HepG2 (cell line): ENCODE data around the gene ARFGAP2. TPM values are rescaled to one million over a fixed set of nuclear protein-coding genes. Genes with fewer than 3 reads are reported as not detected.

Experiments
- ATAC-seq: fragments of 200-7000 bp; cut with Tn5 transposase; 3 replicates; pipeline ENCODE4 v1.9.1; 2020; ENCODE audit warnings: mild to moderate bottlenecking, moderate library complexity
- Bru-seq: library from RNA; stranded (reverse); fragments of 400-500 nt; gene quantifications from one replicate; lab custom pipeline; 2021; lab: Mats Ljungman, UMichigan
- BruChase-seq, 2 experiments: library from RNA; stranded (reverse); fragments of 400-500 nt; gene quantifications; one replicate each; lab custom pipeline; 2021; lab: Mats Ljungman, UMichigan
- BruUV-seq: library from RNA; stranded (reverse); fragments of 400-500 nt; replicated peaks from 2 replicates; lab custom pipeline; 2021; lab: Mats Ljungman, UMichigan
- CTCF ChIA-PET: fragments of 300-600 bp; formaldehyde crosslinking; extraction: SDS; loops from one replicate; lab custom pipeline; 2021; ENCODE audit warnings: low total read pairs, inconsistent platforms, low intra/inter-chr PET ratio; lab: Yijun Ruan, JAX
- POLR2A ChIA-PET: fragments of 350-600 bp; sonication (Branson Sonifier 250); formaldehyde crosslinking; loops from one replicate; lab custom pipeline; 2020; ENCODE audit warnings: antibody characterized with exemption, inconsistent platforms; lab: Yijun Ruan, JAX
- DNase-seq: peaks from one replicate; pipeline ENCODE4 v3.0.0-alpha.2; 2015; ENCODE audit warnings: low spot score
- FAIRE-seq: peaks from 3 replicates; lab custom pipeline; 2011; peaks lifted over from hg19 to GRCh38; lab: Jason Lieb, UNC
- H2AFZ ChIP-seq: one replicate; pipeline ENCODE4 v1.6.1; 2011; ENCODE audit warnings: low read length, inconsistent platforms
- H3K27ac ChIP-seq: fragments of 300-600 bp; 3 replicates; pipeline ENCODE4 v1.8.0; 2011; ENCODE audit warnings: mixed run types, mild to moderate bottlenecking, mixed read lengths, low read length, inconsistent platforms; ENCODE audit not compliant: insufficient read depth; ENCODE audit errors: extremely low read length
- H3K27me3 ChIP-seq, 2 experiments: fragments of 200-600 bp in 1 of 2; 2 replicates in 1 of 2; 3 replicates in 1 of 2; pipeline versions ENCODE4 v1.6.0 to v1.8.0; 2011; ENCODE audit warnings: low read length in 2 of 2, mild to moderate bottlenecking in 2 of 2, moderate library complexity in 2 of 2, inconsistent platforms in 1 of 2; ENCODE audit not compliant: insufficient read depth in 2 of 2, control insufficient read depth in 1 of 2
- H3K36me3 ChIP-seq, 2 experiments: fragments of 200-600 bp in 1 of 2; replicated peaks in 1 of 2; 2 replicates in 1 of 2; 3 replicates in 1 of 2; pipeline versions ENCODE4 v1.5.1 to v1.8.0; 2011; ENCODE audit warnings: low read length in 2 of 2, inconsistent platforms in 1 of 2; ENCODE audit not compliant: insufficient read depth in 2 of 2, control insufficient read depth in 1 of 2
- H3K4me1 ChIP-seq: 2 replicates; pipeline ENCODE4 v1.5.1; 2012; ENCODE audit warnings: low read length, inconsistent platforms; ENCODE audit not compliant: insufficient read depth
- H3K4me2 ChIP-seq: 2 replicates; pipeline ENCODE4 v1.6.0; 2011; ENCODE audit warnings: low read depth, low read length, inconsistent platforms
- H3K4me3 ChIP-seq, 3 experiments: fragments of 200-600 bp in 1 of 3; sonication (generic), shearing (Covaris generic) in 1 of 3; replicated peaks in 1 of 3; 2 replicates each; pipeline ENCODE4 v1.5.1; 2011 to 2016; ENCODE audit warnings: low read length in 3 of 3, inconsistent platforms in 2 of 3, low read depth in 2 of 3, mild to moderate bottlenecking in 2 of 3, control low read depth in 1 of 3, mixed read lengths in 1 of 3; ENCODE audit not compliant: insufficient read depth in 1 of 3
- H3K79me2 ChIP-seq: one replicate; pipeline ENCODE4 v1.6.1; 2011; ENCODE audit warnings: low read length, inconsistent platforms; ENCODE audit not compliant: insufficient read depth
- H3K9ac ChIP-seq: 2 replicates; pipeline ENCODE4 v1.6.0; 2011; ENCODE audit warnings: mild to moderate bottlenecking, low read depth, low read length, inconsistent platforms; ENCODE audit not compliant: insufficient read depth
- H3K9me3 ChIP-seq: 2 replicates; pipeline ENCODE4 v1.5.1; 2012; ENCODE audit warnings: mild to moderate bottlenecking, low read length
- H4K20me1 ChIP-seq: 2 replicates; pipeline ENCODE4 v1.6.0; 2011; ENCODE audit warnings: inconsistent platforms, mild to moderate bottlenecking, low read length, moderate library complexity; ENCODE audit not compliant: insufficient read depth
- EED ChIP-seq: sonication (generic); formaldehyde crosslinking; IDR thresholded peaks from 2 replicates; pipeline ENCODE4 v1.5.0; 2020; ENCODE audit warnings: mild to moderate bottlenecking, missing genetic modification reagents
- HNRNPK ChIP-seq: fragments of 200-400 bp; formaldehyde crosslinking; IDR thresholded peaks from 2 replicates; pipeline ENCODE4 v1.6.1; 2018; ENCODE audit warnings: low read length, low read depth, moderate library complexity, mild to moderate bottlenecking; ENCODE audit not compliant: poor library complexity, severe bottlenecking
- NFIC ChIP-seq: IDR thresholded peaks from 2 replicates; pipeline ENCODE4 v1.6.1; 2012; ENCODE audit warnings: mild to moderate bottlenecking, low read length, inconsistent platforms
- TFDP1 ChIP-seq: IDR thresholded peaks from 2 replicates; pipeline ENCODE4 v1.6.1; 2016; ENCODE audit warnings: missing compliant biosample characterization, missing genetic modification reagents, borderline replicate concordance
- UBTF ChIP-seq: sonication (generic); formaldehyde crosslinking; IDR thresholded peaks from 2 replicates; pipeline ENCODE4 v1.4.0; 2020; ENCODE audit warnings: mild to moderate bottlenecking, missing genetic modification reagents
- ZNF33B ChIP-seq: sonication (generic); formaldehyde crosslinking; IDR thresholded peaks from 2 replicates; pipeline ENCODE4 v1.5.1; 2020; ENCODE audit warnings: mild to moderate bottlenecking, missing genetic modification reagents
- ZNF503 ChIP-seq: sonication (generic); formaldehyde crosslinking; IDR thresholded peaks from 2 replicates; pipeline ENCODE4 v1.4.0; 2020; ENCODE audit warnings: missing genetic modification reagents
- ZNF761 ChIP-seq: sonication (generic); formaldehyde crosslinking; conservative IDR thresholded peaks from 2 replicates; pipeline ENCODE4 v1.4.0; 2020; ENCODE audit warnings: mild to moderate bottlenecking, missing genetic modification reagents
- WGBS: methylation state at CpG from one replicate; pipeline ENCODE4 v1.1.6; 2017; ENCODE audit warnings: low lambda C conversion rate; 5-methylcytosine and 5-hydroxymethylcytosine counted together
- in situ Hi-C: cut with HindIII; loops from 2 replicates; pipeline ENCODE4 v1.10.0; 2017; ENCODE audit warnings: low pct_unique_long_range_greater_than_20kb; ENCODE audit not compliant: extremely low pct_ligation_motif_present
- intact Hi-C: fragments of 100-400 bp; cut with micrococcal nuclease; formaldehyde crosslinking; loops from one replicate; pipeline ENCODE4 v1.10.0; 2022; ENCODE audit not compliant: unreplicated experiment
- long read RNA-seq, 2 experiments: library from RNA in 1 of 2; library from polyadenylated mRNA in 1 of 2; stranded (forward) in 1 of 2; unstranded in 1 of 2; transcript quantifications; one replicate each; pipeline ENCODE4 v2.0.0, GENCODE V29; 2019 to 2022
- polyA minus RNA-seq, 3 experiments: library from RNA; depleted of rRNA, polyadenylated mRNA; stranded (reverse); fragments of >200 nt; gene quantifications; 2 replicates each; pipeline ENCODE4 v1.2.3, GENCODE V29; 2011; ENCODE audit warnings: low replicate concordance in 1 of 3
- polyA plus RNA-seq, 8 experiments: library from polyadenylated mRNA; depleted of rRNA in 3 of 8; stranded (reverse) in 7 of 8; unstranded in 1 of 8; fragments of >200 nt; fragmentation: Illumina TruSeq in 4 of 8; extraction: Trizol in 4 of 8; gene quantifications; 2 replicates each; pipeline versions ENCODE4 v1.2.1 to v1.2.3, GENCODE V29; 2011 to 2016; ENCODE audit warnings: low read depth in 4 of 8, missing spikeins in 1 of 8, mixed read lengths in 1 of 8; ENCODE audit not compliant: insufficient read depth in 1 of 8
- total RNA-seq, 5 experiments: library from RNA; depleted of rRNA; stranded (reverse); fragments of >200 nt; fragmentation: Illumina TruSeq; extraction: Trizol; gene quantifications; 2 replicates each; pipeline ENCODE4 v1.2.3, GENCODE V29; 2016; ENCODE audit warnings: low read depth in 1 of 5

Gene ARFGAP2
- total RNA-seq (2016; rRNA removed; fragmentation: Illumina TruSeq; extraction: Trizol): 67.9 and 75.3 TPM in 2 replicates
- 26.0 and 28.5 TPM in 2 replicates for total RNA-seq (2016; cell fraction: cytosol; rRNA removed; fragmentation: Illumina TruSeq; extraction: Trizol; ENCODE audit: low read depth)
- 60.7 and 78.7 TPM in 2 replicates for total RNA-seq (2016; cell fraction: insoluble cytoplasmic fraction; rRNA removed; fragmentation: Illumina TruSeq; extraction: Trizol)
- total RNA-seq (2016; cell fraction: membrane; rRNA removed; fragmentation: Illumina TruSeq; extraction: Trizol): 25.6 and 29.2 TPM in 2 replicates
- total RNA-seq (2016; cell fraction: nucleus; rRNA removed; fragmentation: Illumina TruSeq; extraction: Trizol): 63.0 and 73.9 TPM in 2 replicates
- 32.3 and 40.5 TPM in 2 replicates for polyA plus RNA-seq (2011; rRNA removed)
- polyA plus RNA-seq (2011; cell fraction: cytosol; rRNA removed): 49.9 and 52.5 TPM in 2 replicates
- polyA plus RNA-seq (2011; cell fraction: nucleus; rRNA removed): 135 and 137 TPM in 2 replicates
- 36.2 and 56.4 TPM in 2 replicates for polyA plus RNA-seq (2012)
- polyA plus RNA-seq (2016; cell fraction: cytosol; fragmentation: Illumina TruSeq; extraction: Trizol; ENCODE audit: low read depth): 5.1 and 6.2 TPM in 2 replicates
- polyA plus RNA-seq (2016; cell fraction: insoluble cytoplasmic fraction; fragmentation: Illumina TruSeq; extraction: Trizol; ENCODE audit: low read depth): 34.1 and 42.3 TPM in 2 replicates
- 10.4 and 11.9 TPM in 2 replicates for polyA plus RNA-seq (2016; cell fraction: membrane; fragmentation: Illumina TruSeq; extraction: Trizol; ENCODE audit: low read depth)
- polyA plus RNA-seq (2016; cell fraction: nucleus; fragmentation: Illumina TruSeq; extraction: Trizol; ENCODE audit: insufficient read depth, low read depth): 93.3 and 105 TPM in 2 replicates
- polyA minus RNA-seq (2011; rRNA and poly(A)+ RNA removed; ENCODE audit: low replicate concordance): 128 and 215 TPM in 2 replicates
- 18.9 and 27.2 TPM in 2 replicates for polyA minus RNA-seq (2011; cell fraction: cytosol; rRNA and poly(A)+ RNA removed)
- 108 and 119 TPM in 2 replicates for polyA minus RNA-seq (2011; cell fraction: nucleus; rRNA and poly(A)+ RNA removed)
- Bru-seq, nascent RNA: percentile 89 among the genes with signal in this experiment
- BruChase-seq, experiment 1, labeled RNA remaining after a 6-hour chase: percentile 95 among the genes with signal in this experiment
- BruChase-seq, experiment 2, labeled RNA remaining after a 2-hour chase: percentile 94 among the genes with signal in this experiment
- long read RNA-seq, experiment 1, transcript ARFGAP2-205 (16 exons, 2,976 nt): major isoform, 24 of 50 reads
- long read RNA-seq, experiment 1, partial matches to known transcripts: 7 of 50 reads
- long read RNA-seq, experiment 1, other reads (novel, unspliced or antisense): 18 of 50 reads
- long read RNA-seq, experiment 2, transcript ARFGAP2-205 (16 exons, 2,976 nt): major isoform, 21 of 85 reads
- long read RNA-seq, experiment 2, partial matches to known transcripts: 40 of 85 reads
- long read RNA-seq, experiment 2, other reads (novel, unspliced or antisense): 19 of 85 reads

- intact Hi-C loops (loop anchor here (1.0 kb wide), 3 partner anchors 11 to 179 kb away; no protein-coding TSS in a partner anchor), in situ Hi-C loops (loop anchor here (5.0 kb wide), 2 partner anchors 71 to 176 kb away; partner anchors contain the start of genes ACP2 and MYBPC3)
- BruUV-seq: TSS peak; percentile 57
- Histone ChIP-seq H3K27ac (peak within 1 kb of the TSS; percentile 84), H3K36me3 (peaks cover 26 to 56% of the 10 kb centered on the region in 2 experiments), H3K4me2 (peak within 1 kb of the TSS; percentile 100), H3K9ac (peak within 1 kb of the TSS; percentile 93), H3K9me3 (no peaks in the 10 kb centered on the region), H3K79me2 (peaks cover 48% of the 10 kb centered on the region), H3K27me3 (no peaks in the 10 kb centered on the region; a peak in 1 of 5 replicates), H3K4me3 (peak within 1 kb of the TSS; percentile 91 to 98 (median 93)), H3K4me1 (peaks cover 62% of the 10 kb centered on the region), H2AFZ (no peak within 1 kb of the TSS), H4K20me1 (0 out of 2 replicates have a peak, but pooled peaks cover 6% of the 10 kb centered on the region)
- ChIA-PET POLR2A (interaction anchor here (0.7 to 4.7 kb wide), 7 partner anchors 8 to 82 kb away, joined by 3 to 81 read pairs (median 36); partner anchors contain the start of genes ACP2, DDB2, NR1H3 and PACSIN3), CTCF (interaction anchor here (1.6 to 3.9 kb wide), 2 partner anchors 83 to 178 kb away, joined by 13 to 27 read pairs; partner anchors contain the start of gene NR1H3)
- WGBS: under 1% methylated on average over 34 of the region's 89 CpGs
- ATAC-seq: peak; percentile 90
- FAIRE-seq: peak; percentile 63
- peak; percentile 84 for DNase-seq
- TF ChIP-seq EED (CRISPR knock-in tag) (0 out of 2 replicates have a peak, but pooled peaks have one; percentile 77), ZNF761 (CRISPR knock-in tag) (peak; percentile 60; the same call in 1 of the 2 replicates), ZNF503 (CRISPR knock-in tag) (no peak), TFDP1 (CRISPR knock-in tag) (no peak; the same call in 1 of the 2 replicates), HNRNPK (peak; percentile 96), ZNF33B (CRISPR knock-in tag) (no peak), UBTF (CRISPR knock-in tag) (no peak; the same call in 1 of the 2 replicates), NFIC (0 out of 2 replicates have a peak, but pooled peaks have one; percentile 15)
Observed at GRCh38 chr11:47176328-47177228, at the start of gene ARFGAP2. Gene ARFGAP2 (minus strand): TSS chr11:47176879. CDS start chr11:47176853, 26 bp downstream.
